ENCODE data around the gene CPT1B. TPM values are rescaled to one million over a fixed set of nuclear protein-coding genes. Genes with fewer than 3 reads are reported as not detected.

The CPT1B gene
- polyA plus RNA-seq, 3 donors = 0.18 to 66.9 TPM; not detected in 1

DNA sequence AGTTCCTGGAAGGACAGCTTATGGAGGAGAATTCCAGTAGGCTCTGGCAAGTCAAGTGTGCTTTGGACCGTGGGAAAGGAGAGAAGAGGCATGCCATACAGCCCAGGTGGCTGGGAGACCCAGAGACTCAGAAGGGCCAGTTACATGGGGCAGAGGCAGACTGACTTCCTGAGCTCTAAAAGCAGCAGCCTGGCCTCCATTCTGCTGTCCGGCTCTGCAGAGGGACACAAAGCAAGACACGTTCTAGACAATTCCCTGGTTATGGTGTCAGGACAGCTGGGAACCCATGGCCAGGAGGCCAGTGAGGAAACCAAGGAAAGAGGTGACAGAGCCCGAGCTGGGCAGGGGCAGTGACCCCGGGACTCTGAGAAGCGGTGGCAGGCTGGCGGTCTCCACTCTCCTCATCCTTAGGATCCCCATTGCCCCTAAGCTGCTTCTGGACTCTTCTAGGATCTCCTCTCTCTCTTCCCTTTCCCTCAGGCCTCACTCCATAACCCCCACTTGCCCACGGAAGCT lies 2.7 kb downstream of the CPT1B start:
- Histone ChIP-seq H3K4me2 (replicated peaks; ENCODE audit: extremely low read depth, low read length, poor library complexity, severe bottlenecking) (no peak overlapping the region), H3K36me3 (replicated peaks in 1 of 2; ENCODE audit: control insufficient read depth in 1 of 2, insufficient read depth in 2 of 2, low read length in 2 of 2) (peaks cover 12 to 67% of the 10 kb centered on the region in 2 donors), H3K9me3 (replicated peaks in 1 of 2; ENCODE audit: control insufficient read depth in 1 of 2, insufficient read depth in 1 of 2, low read length in 2 of 2) (no peaks in the 10 kb centered on the region), H3K4me1 (ENCODE audit: control insufficient read depth in 1 of 2, insufficient read depth in 2 of 2, low read length in 2 of 2) (peaks cover 11 to 20% of the 10 kb centered on the region in 2 donors), H2AFZ (ENCODE audit: insufficient read depth, low read depth, low read length, poor library complexity, severe bottlenecking) (no peak overlapping the region), H3K9ac (ENCODE audit: insufficient read depth, low read length, poor library complexity, severe bottlenecking) (no peak overlapping the region), H3K27ac (ENCODE audit: low read depth in 1 of 2, low read length in 2 of 2) (no peak overlapping the region), H3K27me3 (ENCODE audit: control insufficient read depth in 2 of 2, insufficient read depth in 2 of 2, low read length in 2 of 2) (no peaks in the 10 kb centered on the region), H3K4me3 (replicated peaks in 1 of 3; ENCODE audit: low read depth in 2 of 3, low read length in 3 of 3) (no peak overlapping the region), H4K20me1 (ENCODE audit: insufficient read depth, low read length) (peaks cover 21% of the 10 kb centered on the region), H3K79me2 (ENCODE audit: insufficient read depth, low read length) (no peaks in the 10 kb centered on the region)
- H3K27ac Mint-ChIP-seq = peak overlapping the region in 2 of 7 donors; percentile 28 to 73
- TF ChIP-seq, protein P1, sequence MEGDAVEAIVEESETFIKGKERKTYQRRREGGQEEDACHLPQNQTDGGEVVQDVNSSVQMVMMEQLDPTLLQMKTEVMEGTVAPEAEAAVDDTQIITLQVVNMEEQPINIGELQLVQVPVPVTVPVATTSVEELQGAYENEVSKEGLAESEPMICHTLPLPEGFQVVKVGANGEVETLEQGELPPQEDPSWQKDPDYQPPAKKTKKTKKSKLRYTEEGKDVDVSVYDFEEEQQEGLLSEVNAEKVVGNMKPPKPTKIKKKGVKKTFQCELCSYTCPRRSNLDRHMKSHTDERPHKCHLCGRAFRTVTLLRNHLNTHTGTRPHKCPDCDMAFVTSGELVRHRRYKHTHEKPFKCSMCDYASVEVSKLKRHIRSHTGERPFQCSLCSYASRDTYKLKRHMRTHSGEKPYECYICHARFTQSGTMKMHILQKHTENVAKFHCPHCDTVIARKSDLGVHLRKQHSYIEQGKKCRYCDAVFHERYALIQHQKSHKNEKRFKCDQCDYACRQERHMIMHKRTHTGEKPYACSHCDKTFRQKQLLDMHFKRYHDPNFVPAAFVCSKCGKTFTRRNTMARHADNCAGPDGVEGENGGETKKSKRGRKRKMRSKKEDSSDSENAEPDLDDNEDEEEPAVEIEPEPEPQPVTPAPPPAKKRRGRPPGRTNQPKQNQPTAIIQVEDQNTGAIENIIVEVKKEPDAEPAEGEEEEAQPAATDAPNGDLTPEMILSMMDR (IDR thresholded peaks at IDR 0.05) = no peak
- H3K9me3 Mint-ChIP-seq = no peaks in the 10 kb centered on the region
- peaks cover 0 to 11% (median 8%) of the 10 kb centered on the region in 3 donors for H3K27me3 Mint-ChIP-seq (ENCODE audit: low read depth in 3 of 3)
- H3K4me1 Mint-ChIP-seq = peaks cover 23% of the 10 kb centered on the region
- intact Hi-C loops (cut with micrococcal nuclease) = loop anchor here in 1 of 2 donors (5.0 kb wide), 1 partner anchor 63 kb away; no protein-coding TSS in a partner anchor
- DNase-seq = no peak
- peaks cover 48 to 74% of the 10 kb centered on the region in 2 donors for H3K36me3 Mint-ChIP-seq
- no peak overlapping the region for H3K4me3 Mint-ChIP-seq
- 98% methylated on average over 6 of the region's 8 CpGs for WGBS (ENCODE audit: insufficient coverage)

DNA sequence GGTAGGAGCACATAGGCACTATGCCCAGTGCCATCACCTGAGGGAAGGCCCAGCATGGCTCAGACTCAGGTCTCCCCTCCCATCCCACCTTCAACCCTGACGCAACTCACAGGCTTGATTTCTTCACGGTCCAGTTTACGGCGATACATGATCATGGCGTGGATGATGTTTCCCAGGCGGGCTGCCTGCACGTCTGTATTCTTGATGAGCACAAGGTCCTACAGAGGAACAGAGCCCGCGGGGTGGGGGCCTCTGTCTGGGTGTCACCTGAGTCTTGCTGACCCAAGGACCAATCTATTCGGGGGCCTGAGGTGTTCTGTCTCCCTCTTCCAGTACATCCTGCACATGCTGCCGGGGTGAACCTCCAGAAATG lies 3.9 kb downstream of the CPT1B start:
- WGBS (ENCODE audit: insufficient coverage) = 92% methylated on average over 9 of the region's 11 CpGs
- H3K79me2 ChIP-seq (ENCODE audit: insufficient read depth, low read length) = no peaks in the 10 kb centered on the region
- intact Hi-C loops (cut with micrococcal nuclease) = no loop called here
- H2AFZ ChIP-seq (ENCODE audit: insufficient read depth, low read depth, low read length, poor library complexity, severe bottlenecking) = no peak overlapping the region
- H3K4me3 Mint-ChIP-seq = no peak overlapping the region
- H3K9me3 Mint-ChIP-seq = no peaks in the 10 kb centered on the region
- H3K36me3 ChIP-seq (replicated peaks in 1 of 2; ENCODE audit: control insufficient read depth in 1 of 2, insufficient read depth in 2 of 2, low read length in 2 of 2) = peaks cover 21 to 67% of the 10 kb centered on the region in 2 donors
- TF ChIP-seq, protein P1 (IDR thresholded peaks at IDR 0.05) = no peak
- peaks cover 0 to 11% (median 8%) of the 10 kb centered on the region in 3 donors for H3K27me3 Mint-ChIP-seq (ENCODE audit: low read depth in 3 of 3)
- no peaks in the 10 kb centered on the region for H3K27me3 ChIP-seq (ENCODE audit: control insufficient read depth in 2 of 2, insufficient read depth in 2 of 2, low read length in 2 of 2)
- peaks cover 11% of the 10 kb centered on the region for H4K20me1 ChIP-seq (ENCODE audit: insufficient read depth, low read length)
- H3K27ac ChIP-seq (ENCODE audit: low read depth in 1 of 2, low read length in 2 of 2) = no peak overlapping the region
- peaks cover 46 to 75% of the 10 kb centered on the region in 2 donors for H3K36me3 Mint-ChIP-seq
- H3K4me3 ChIP-seq (replicated peaks in 1 of 3; ENCODE audit: low read depth in 2 of 3, low read length in 3 of 3) = no peak overlapping the region
- H3K27ac Mint-ChIP-seq = no peak overlapping the region
- H3K4me1 Mint-ChIP-seq = peaks cover 18% of the 10 kb centered on the region
- peaks cover 11 to 20% of the 10 kb centered on the region in 2 donors for H3K4me1 ChIP-seq (ENCODE audit: control insufficient read depth in 1 of 2, insufficient read depth in 2 of 2, low read length in 2 of 2)
- no peak overlapping the region for H3K9ac ChIP-seq (ENCODE audit: insufficient read depth, low read length, poor library complexity, severe bottlenecking)
- no peaks in the 10 kb centered on the region for H3K9me3 ChIP-seq (replicated peaks in 1 of 2; ENCODE audit: control insufficient read depth in 1 of 2, insufficient read depth in 1 of 2, low read length in 2 of 2)
- peak in 1 of 3 donors; percentile 2 for DNase-seq
- H3K4me2 ChIP-seq (replicated peaks; ENCODE audit: extremely low read depth, low read length, poor library complexity, severe bottlenecking) = no peak overlapping the region

Measured in CD14-positive monocyte (primary cell).